RKO (cell line): Measurements from ENCODE around the gene CDHR5.

ENCODE experiments used
- DNase-seq: peaks from one replicate; pipeline ENCODE4 v3.0.0-alpha.2; 2016; ENCODE audit warnings: low spot score

The CDHR5 gene

DNA sequence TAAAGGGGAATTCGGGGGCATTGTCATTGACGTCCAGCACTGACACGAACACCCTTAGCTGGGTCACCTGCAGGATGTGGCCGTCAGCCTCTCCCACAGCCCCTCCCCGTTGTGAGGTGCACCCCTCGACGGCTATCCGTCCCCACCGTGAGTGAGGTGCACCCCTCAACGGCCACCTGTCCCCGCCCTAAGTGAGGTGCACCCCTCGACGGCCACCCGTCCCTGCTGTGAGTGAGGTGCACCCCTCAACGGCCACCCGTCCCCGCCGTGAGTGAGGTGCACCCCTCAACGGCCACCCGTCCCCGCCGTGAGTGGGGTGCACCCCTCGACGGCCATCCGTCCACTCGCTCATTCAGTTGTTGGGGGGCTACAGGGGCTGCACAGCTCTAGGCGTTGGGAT is 2.9 kb downstream of the CDHR5 start:
- DNase-seq: no peak

DNA sequence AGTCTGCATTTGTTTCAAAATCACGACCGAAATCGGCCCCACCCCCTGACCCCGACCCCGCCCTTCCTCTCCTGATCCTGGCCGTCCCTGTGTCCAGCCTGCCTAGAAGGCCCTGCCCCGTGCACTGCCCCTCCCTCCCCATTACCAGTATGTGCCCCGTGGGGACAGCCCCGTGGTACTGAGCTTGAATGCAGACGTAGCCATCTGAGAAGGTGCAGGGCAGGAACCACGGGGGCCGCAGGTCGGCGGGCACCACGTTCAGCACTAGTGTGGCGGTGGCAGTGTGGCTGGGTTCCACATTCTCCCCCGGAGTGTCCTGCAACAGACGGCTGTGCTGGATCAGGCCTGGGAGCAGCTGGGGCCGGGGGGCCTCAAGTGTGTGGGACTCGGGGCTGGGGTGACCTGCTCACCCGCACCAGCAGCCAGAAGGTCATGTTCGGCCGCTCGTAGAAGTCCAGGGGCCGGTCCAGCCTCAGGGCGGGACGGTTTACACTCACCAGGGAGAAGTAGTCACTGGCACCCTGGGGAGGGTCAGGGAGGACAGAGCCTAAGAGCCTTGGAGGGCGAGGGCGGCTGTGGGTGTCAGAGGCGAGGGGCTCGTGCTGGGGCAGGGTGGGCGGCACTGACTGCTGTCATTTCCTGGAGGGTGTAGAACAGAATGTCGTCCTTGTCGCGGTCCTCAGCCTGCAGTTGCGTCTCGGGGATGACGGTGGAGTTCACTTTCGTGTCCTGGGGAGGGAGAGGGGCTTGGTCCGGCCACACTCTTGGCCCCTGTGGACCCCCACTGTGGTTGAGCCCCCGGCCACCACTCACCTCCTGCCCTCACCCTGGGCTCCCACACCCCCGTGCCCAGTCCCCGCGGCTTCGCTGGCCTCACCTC is 3.6 kb downstream of the CDHR5 start:
- no peak for DNase-seq

DNA sequence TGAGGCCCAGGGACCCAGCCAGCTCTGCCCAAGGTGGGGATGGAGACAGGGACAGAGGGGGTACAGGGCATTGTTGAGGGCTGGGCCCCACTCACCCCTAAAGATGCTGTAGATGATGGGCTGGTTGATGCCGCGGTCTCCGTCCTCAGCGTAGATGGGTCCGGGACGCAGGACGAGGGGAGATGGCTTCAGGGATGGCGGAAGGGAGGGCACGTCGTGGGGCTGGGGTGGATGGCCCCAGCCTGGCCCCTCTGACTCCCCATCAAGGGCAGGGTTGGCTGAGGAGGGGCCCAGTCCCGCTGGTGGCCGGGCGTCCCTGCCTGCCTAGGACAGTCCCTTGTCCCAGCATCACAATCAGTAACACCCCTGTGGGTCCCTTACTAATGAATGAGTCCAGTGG is 4.6 kb downstream of the CDHR5 start:
- DNase-seq: no peak

DNA sequence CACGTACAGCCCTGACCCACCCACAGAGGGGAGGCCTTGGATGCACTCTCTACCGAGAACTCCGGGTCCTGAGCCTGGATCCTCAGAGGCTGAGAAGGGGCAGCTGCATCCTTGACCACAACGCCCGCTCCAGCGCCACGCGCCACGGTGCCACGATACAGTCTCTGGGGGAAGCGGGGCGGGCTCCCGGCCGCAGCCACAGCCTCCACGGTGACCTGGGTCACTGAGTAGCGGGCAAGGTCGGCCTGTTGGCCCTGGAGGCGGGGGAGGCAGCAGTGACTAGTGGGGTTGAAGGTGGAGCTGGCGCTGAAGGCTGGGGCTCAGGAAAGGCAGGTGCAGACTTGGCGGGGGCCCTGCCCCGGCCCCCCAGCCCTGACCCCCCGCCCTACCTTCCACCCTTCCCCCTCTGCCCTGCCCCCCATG is 5.1 kb downstream of the CDHR5 start:
- no peak for DNase-seq

DNA sequence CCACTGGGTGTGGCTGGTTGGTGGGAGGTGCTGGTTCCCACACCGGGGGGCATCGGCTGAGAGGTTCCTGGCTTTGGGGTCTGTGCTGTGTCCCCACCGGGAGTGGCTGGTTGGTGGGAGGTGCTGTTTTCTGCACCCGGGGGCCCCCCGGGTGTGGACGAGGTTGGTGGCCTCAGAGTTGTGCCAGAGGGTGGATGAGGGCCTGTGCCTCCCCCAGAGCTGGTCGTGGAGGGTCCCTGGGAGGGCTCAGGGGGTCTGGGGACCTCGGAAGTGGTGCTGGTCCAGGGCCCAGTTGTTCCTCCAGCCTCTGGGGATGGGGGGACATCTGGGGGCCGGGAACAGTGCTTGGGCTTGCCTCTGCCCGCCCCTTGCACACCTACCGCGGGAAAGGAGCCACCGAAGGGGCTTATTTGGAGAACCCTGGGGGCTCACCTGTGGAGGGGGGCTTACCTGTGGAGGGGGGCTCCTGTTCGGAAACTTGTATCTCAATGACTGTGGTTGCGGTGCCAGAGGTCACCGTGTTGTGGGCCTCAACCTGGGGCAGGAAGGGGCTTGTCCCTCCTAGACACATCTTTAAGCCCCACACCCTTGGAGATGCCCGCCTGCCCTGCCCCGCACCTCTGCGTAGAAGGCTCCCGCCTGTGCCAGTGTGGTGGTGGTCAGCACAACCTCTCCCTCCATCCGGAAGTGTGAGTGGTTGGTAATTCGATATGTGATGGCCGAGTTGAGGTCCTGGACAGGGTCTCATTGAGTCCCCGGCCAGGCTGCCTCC is 5.7 kb downstream of the CDHR5 start:
- DNase-seq: no peak

DNA sequence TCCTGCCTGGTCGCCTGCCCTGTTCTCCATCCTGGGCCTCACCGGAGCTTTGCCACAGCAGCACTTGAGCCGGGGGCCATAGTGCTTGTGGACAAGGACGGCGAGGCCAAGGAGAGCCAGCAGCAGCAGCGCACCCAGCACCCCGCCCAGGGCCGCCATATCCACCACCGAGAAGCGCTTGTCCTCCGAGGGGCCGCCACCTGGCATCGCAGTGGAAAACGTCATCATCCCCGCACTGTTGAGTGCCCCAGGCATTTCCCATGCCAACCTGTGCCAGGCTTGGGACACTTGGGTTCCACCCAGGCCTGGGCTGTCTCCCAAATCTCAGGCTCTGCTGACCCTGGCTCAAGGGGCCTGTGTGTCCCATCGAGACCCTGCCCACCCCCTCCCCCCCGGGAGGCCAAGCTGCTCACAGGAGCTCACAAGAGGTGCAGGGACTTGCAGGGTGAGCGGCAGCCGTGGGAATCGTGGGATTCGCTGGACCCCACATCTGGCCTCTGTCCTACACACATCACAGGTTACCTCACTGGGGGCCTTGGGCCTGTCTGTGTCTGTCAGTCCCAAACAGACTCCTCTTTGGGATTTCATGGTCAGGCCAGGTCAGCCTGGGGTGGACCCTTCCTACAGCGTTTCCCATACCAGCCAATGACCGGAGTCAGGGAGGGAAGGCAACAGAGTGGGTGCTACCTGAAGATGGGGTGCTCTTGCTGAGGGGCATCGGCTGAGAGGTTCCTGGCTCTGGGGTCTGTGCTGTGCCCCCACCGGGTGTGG is 6.7 kb downstream of the CDHR5 start:
- DNase-seq: no peak

DNA sequence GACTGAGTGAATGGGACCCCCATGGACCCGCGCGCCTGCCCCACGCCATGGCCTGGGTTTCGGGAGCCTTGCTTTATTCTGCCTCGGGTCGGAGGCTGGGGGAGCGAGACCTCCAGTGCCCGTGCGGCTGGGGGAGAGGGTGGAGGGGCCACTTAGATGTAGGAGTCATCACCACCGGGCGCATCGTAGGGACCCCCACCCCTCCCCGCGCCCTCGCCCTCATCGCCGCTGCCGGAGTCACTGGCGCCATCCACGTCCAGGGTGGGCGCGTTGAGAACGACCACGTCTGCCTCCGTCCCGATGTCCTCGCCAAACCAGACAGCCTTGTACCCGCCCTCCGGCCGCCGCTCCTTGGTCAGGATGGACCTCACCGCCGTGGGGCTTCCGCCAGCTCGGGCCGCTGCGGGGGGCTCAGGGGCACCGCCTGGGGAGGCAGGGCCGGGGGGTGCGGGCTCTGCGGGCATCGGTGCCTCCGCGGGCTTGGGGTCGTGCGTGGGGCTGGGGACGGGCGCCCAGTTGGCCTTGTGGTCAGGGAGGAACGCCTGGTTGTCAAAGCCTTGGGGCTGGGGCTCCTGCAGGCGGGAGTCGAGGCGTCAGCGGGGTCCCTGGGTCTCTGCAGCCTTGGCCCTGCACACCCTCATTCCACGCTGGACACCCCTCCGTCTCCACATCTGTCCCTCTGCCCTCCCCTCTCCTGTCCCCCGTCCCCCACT is 7.4 kb downstream of the CDHR5 start:
- no peak for DNase-seq

DNA sequence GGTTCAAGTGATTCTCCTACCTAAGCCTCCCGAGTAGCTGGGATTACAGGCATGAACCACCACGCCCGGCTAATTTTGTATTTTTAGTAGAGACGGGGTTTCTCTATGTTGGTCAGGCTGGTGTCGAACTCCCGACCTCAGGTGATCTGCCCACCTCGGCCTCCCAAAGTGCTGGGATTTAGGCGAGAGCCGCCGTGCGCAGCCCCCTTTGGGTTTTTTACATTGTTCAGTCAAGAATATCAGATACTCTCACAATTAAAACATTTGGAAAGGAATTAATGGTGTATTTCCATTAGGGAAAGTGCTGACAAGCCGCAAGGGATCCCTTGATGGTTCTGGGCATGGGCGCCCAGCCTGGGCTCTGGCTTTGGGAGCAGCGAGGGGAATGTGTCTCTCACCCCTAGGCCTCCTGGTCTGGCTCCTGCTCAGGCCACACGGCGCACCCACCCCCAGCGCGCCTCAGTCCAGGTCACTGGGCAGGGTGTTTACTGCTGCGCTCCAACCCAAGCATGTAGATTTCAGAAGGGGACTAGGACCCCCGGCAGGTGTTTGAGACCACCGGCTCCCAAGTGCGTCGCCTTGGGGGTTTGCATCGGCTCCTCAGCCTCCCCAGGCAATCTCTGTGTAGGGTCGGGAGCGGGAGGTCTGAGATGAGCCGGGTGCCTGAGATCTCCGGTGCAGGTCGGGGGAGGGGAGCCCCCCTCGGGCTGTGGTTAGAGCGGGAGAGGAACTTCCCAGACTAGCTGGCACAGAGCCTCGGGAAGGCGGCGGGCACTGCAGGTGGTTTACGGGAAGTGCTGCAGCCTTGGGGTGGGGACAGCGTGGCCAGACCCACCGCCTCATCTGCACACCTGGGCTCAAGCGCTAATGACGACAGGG is 8.2 kb downstream of the CDHR5 start:
- no peak for DNase-seq

DNA sequence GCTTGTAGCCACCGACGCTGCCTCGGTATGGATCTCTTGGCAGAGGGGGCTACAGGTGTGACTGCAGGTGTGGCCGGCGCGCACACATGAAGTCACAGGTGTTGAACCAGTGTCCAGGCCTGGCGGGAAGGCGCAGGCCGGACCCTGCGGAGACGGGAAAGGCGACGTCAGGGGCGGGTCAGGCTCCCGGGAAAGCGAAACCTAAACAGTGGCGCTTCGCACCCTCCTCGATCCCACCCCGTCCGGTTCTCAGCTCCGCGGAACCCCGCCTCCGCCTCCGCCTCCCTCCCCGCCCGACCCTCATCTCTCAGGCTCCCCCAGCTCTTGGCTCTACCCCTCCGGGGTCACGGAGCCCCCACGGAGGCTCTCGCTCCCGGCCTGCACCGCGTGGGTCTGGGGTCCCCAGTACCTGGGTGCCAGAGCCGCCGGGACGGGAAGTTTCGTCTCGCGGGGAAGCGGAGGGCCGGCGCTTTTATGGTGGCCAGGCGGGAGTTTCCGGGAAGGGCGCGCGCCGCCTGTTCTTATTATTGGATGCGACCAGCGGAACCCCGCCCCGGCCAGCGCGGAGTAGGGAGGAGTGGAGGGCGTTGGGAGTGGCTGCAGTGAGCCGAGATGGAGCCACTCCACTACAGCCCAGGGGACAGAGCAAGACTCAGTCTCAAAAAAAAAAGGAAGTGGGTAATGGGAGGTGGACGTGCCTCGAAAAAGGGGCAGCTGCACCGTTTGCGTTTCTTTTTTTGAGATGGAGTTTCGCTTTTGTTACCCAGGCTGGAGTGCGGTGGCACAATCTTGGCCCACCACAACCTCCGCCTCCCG is 9.0 kb downstream of the CDHR5 start, which contains the start of gene IRF7:
Gene IRF7, minus strand, starts transcription at position 447 of the 816 bp plus-strand sequence. CDS start 586 bp downstream, outside the sequence.
- DNase-seq: peak; percentile 87

DNA sequence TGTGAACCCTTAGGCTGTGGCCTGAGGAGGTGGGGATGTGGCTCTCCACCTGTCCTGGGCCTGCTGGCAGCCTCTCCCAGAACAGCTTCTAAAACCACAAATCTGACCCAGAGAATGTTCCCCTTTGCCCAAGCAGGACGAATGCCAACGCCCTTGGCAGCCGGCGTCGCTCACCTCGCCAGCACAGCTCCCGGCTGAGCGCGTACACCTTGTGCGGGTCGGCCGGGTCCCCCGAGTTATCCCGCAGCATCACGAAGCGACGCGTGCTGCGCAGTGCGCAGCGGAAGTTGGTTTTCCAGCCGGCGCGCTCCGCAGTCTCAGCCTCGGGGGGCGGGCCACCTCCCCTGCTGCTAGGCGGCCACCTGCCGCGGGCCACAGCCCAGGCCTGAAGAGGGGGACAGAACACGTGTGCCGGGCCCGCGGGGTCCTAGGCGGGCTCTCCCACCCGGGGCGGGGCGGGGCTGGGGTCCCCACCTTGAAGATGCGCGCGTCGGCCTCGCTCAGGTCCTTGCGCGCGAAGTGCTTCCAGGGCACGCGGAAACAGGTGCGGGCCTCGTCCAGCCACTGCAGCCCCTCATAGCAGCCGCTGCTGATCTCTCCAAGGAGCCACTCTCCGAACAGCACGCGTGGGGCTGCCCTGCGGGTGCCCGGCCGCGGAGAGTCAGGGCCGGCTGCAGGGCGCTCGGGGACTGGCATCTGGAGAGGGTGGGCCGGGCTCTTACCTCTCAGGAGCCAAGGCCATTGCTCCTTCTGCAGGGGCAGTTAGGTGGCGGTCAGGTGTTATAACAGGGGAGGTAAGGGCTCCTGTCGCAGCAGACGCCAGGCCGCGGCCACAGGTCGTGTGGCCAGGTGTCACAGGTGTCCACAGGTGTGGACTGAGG is 9.9 kb downstream of the CDHR5 start:
- peak; percentile 25 for DNase-seq

DNA sequence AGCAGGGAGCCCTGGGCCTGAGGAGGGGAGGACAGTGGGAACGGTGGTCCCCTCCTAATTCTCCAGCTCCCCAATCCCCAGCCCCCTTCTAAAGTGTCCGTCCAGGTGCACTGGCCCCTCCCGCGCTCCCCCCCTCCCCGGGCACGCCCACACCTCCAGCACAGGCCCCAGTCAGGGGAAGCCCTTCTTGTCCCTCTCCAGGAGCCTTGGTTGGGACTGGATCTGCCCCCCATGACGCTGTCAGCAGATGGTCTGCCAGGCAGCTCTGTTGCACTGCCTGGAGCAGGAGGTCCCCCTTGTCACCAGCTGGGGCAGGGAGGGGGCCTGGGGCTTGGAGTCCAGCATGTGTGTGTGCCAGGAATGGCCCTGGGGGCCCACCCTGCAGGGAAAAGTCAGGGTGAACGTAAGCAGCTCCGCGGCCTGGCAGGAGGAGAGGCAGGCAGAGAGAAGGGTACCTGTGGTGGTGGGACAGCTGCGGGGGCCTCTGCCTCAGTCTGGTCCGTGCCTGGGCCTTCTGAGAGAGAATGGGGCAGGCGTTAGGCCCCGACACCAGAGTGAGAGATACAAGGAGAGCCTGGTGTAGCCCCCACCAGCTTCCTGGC is 10.6 kb downstream of the CDHR5 start:
- no peak for DNase-seq

DNA sequence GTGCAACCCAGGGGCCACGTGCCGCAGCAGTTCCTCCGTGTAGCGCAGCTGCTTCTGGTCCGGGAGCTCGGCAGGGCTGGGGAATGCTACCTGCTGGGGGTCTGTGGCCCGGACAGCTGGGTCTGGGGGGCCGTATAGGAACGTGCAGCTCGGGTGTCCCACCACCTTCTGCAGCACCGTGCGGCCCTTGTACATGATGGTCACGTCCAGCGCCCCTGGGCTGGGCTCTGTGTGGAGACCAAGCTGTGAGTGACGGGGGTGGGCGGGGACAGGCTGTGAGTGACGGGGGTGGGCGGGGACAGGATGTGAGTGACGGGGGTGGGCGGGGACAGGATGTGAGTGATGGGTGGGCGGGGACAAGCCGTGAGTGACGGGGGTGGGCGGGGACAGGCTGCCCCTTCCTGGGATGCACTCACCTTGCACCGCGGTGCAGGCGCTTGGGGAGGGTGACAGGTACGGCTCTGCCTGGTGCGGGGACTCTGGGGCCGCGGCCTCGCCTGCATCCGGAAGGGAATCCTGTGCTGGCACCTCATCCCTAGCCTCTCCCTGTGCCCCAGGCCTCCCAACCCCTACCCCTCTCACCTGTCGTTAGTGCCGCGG is 11.3 kb downstream of the CDHR5 start:
- peak; percentile 69 for DNase-seq

DNA sequence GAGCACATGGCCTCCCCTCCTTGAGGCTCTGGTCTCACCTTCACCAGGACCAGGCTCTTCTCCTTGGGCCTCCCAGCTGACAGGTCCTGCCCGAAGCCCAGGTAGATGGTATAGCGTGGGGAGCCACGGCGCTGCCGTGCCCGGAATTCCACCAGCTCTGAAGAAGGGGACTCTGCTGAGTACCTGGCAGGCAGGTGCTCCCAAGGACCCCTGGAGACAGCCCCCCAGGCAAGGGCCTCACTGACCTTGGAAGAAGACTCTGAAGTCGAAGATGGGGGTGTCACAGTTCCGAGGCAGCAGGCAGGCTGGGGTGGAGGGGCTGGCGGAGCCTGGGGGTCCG is 11.8 kb downstream of the CDHR5 start:
- DNase-seq: no peak

DNA sequence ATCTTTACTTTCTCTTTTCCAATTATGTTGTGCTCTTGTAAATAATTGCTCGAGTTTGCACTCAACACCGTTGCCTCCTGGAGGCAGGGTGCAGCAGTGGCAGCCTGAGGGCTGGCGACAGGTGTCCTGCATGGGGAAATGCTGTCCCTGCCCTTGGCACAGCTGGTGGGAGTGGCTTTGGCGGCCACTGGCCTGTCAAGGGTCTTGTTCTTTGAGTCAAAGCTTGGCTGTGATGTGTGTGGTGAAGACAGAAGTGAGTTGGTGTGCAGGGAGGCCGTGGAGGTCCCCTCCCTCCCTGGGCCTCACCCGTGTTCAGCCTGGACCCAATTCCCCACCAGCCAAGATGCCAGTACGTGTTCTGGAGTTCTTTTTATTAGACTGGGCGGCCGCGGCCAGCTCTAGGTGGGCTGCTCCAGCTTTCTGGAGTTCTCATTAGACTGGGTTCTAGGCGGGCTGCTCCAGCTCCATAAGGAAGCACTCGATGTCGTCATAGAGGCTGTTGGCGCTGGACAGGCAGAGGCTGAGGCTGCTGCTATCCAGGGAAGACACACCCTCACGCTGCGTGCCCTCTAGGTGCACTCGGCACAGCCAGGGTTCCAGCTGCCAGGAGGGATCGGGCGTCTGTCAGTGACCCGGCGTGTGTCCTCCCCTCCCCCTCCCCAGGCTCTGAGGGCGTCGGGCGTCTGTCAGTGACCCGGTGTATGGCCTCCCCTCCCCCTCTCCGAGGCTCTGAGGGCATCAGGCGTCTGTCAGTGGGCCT is 12.4 kb downstream of the CDHR5 start:
- DNase-seq: peak; percentile 60

DNA sequence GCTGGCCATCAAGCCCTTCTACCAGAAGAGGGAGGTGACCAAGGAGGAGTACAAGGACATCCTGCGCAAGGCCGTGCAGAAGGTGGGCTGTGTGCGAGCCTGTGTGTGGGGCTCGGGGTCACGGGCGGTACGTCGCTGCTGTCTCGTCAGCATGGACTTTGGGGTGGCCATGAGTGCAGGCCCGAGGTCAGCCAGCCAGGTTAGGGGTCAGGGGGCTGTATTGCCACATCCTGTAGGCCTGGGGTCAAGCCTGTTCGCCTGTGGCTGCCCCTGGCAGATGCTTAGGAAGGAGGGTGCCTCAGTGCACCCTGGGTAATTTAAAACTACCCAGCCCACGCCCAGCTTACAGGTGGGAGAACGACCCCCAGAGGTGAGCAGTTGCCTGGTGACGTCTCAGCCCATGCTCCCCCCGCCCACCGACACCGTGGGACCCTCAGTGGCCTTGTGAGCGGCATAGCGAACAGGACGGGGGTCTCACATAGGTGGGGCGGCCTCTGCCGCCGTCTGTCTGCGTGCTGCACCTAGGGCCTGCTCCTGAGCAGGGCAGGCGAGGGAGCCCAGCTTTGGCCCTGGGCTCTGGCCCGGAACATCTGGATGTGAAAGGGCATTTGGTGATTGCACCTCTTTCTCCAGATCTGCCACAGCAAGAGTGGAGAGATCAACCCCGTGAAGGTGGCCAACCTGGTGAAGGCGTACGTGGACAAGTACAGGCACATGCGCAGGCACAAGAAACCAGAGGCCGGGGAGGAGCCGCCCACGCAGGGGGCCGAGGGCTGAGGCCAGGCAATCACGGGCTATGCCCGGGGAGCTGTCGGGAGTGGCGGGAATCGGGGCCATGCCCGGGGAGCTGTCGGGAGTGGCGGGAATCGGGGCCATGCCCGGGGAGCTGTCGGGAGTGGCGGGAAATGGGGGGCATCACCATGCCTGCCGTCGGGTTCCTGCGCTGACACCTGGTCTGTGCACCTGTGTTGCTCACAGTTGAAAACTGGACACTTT is 13.5 kb downstream of the CDHR5 start:
- DNase-seq: no peak

DNA sequence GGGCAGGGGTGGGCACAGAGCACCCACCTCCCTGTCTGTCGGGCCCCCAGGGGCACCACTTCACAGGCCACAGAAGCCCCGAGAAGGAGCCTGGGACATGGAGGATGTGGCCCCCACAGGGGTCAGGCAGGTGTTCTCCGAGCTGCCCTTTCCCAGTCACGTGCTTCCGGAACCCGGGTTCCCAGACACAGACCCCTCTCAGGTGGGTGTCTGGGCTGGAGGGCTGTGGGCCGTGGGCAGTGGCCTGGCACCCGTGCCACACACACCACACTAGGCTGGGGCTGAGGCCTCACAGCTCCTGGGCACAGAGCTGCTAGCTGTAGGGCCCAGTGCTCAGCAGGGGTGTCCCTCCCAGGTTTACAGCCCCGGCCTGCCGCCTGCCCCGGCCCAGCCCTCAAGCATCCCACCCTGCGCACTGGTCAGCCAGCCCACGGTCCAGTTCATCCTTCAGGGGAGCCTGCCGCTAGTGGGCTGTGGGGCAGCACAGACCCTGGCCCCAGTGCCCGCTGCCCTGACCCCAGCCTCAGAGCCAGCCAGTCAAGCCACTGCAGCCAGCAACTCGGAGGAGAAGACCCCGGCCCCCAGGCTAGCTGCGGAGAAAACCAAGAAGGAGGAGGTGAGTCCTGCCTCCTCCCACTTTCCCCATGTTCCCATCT is 14.5 kb downstream of the CDHR5 start:
- no peak for DNase-seq
